ENCODE data around the gene THOC6.

DNA sequence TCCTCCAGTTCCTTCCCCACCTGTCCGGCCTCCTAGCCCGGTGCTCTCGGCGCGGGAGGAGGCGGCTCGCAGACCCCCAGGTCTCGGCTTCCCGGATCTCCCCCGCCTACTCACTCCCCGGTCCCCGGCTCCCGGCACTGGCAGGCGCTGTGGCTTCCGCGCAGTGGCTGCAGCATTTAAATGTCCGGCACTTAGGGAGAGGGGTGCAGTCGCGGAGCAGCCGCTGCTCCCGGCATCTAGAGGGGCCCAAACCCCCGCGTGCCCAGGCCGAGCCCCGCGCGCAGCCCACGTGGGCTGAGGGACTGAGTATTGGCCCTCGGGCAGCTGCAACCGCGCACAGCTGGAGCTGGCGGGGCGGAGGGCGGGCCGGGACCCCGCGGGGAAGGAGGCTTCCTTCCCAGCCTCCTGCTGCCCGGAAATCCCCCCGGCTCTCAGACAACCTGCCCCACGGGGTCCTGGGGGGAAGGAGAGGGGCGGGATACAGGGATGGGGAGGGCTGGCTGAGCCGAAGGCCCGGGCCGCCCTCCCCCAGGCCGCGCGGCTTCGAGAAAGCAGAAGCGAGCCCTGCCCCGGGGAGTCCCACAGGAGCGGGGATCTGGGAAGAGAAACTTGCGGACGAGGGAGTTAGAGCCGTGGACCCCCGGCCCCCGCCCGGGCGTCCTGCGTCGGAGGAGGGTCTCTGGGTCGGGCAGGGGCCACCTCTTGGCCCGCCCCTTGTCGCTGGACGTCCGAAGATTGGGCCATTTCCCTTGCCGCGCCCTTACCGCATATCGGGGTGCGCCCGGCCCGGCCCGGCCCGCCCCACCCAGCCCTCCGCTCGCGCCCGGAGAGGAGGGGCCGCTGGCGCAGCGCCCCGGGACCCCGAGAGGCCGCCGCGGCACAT is 22.2 kb downstream of the THOC6 start, which contains the start of gene MMP25:
- TF ChIP-seq CTCF (IDR thresholded peaks at IDR 0.05) (no peak), POLR2A (IDR thresholded peaks at IDR 0.05) (no peak)

All from transverse colon (tissue), 3 donors.